Lower lobe of right lung (tissue), 2 donors: ENCODE data around the gene AKT3. TPM values are rescaled to one million over a fixed set of nuclear protein-coding genes. Genes with fewer than 3 reads are reported as not detected.

ENCODE experiments used
- ATAC-seq, 2 donors: fragments of 200-7000 bp; cut with Tn5 transposase; one replicate each; pipeline ENCODE4 v1.9.1; 2020 to 2022; ENCODE audit warnings: mild to moderate bottlenecking in 2 of 2, moderate library complexity in 2 of 2
- DNase-seq: peaks from one replicate; pipeline ENCODE4 v3.0.0-alpha.2; 2020
- H3K27ac ChIP-seq: fragments of 200-600 bp; one replicate; pipeline ENCODE4 v1.8.0; 2022
- H3K27me3 ChIP-seq: fragments of 200-600 bp; one replicate; pipeline ENCODE4 v1.8.0; 2022; ENCODE audit warnings: low read depth
- H3K36me3 ChIP-seq: fragments of 200-600 bp; one replicate; pipeline ENCODE4 v1.8.0; 2022; ENCODE audit warnings: mild to moderate bottlenecking
- H3K4me1 ChIP-seq: fragments of 200-600 bp; one replicate; pipeline ENCODE4 v1.8.0; 2022
- H3K4me3 ChIP-seq: fragments of 200-600 bp; one replicate; pipeline ENCODE4 v1.8.0; 2022; ENCODE audit warnings: mild to moderate bottlenecking
- H3K9me3 ChIP-seq: fragments of 200-600 bp; one replicate; pipeline ENCODE4 v1.8.0; 2022
- intact Hi-C: fragments of 100-400 bp; cut with DNase I; formaldehyde crosslinking; loops from one replicate; pipeline ENCODE4 v1.11.0; 2022
- total RNA-seq: library from RNA; stranded (reverse); fragmentation: NEBNext Ultra II Directional; extraction: Animal tissue kit (Norgen Biotek cat#: 25700); gene quantifications from one replicate; pipeline ENCODE4 v1.2.1, GENCODE V29; 2021
- TF ChIP-seq, protein P1 (sequence below): fragments of 200-600 bp; IDR thresholded peaks from one replicate; pipeline ENCODE4 v1.8.0; 2022; ENCODE audit warnings: antibody characterized with exemption, mild to moderate bottlenecking
- donor health status: DM: no; HTN: yes; CAD: no; lungs with severe emphysema.

Gene AKT3
- total RNA-seq, 1 donor from 2014 or later, result 52.5 TPM

DNA sequence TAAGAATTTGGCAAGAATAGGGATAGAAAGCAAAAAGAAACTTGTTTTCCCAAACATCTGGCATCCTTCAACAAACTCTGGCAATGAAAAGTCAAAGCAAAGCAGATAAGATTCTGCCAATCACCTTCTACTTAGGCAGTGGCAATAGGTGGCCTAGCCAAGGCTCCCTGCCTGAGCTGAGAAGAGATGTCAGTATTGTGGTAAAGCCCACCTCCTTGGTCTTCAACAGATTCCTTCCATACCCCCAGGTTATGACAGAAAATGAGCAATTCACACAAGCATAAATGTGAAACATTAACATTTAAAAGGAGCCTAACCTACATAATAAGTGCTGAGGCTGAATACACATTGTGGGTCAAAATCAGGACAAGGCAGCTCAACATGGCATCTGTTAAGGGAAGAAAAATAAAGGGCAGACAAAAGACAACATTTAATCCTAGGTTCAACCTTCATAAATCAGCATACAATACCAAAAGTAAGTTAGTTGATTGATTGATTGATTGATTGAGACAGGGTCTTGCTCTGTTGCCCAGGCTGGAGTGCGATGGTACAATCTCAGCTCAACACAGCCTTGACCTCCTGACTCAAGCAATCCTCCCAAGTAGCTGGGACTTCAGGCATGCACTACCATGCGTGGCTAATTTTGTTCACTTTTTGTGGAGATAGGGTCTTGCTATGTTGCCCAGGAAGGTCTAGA lies 123.1 kb downstream of the AKT3 start:
- TF ChIP-seq, protein P1, sequence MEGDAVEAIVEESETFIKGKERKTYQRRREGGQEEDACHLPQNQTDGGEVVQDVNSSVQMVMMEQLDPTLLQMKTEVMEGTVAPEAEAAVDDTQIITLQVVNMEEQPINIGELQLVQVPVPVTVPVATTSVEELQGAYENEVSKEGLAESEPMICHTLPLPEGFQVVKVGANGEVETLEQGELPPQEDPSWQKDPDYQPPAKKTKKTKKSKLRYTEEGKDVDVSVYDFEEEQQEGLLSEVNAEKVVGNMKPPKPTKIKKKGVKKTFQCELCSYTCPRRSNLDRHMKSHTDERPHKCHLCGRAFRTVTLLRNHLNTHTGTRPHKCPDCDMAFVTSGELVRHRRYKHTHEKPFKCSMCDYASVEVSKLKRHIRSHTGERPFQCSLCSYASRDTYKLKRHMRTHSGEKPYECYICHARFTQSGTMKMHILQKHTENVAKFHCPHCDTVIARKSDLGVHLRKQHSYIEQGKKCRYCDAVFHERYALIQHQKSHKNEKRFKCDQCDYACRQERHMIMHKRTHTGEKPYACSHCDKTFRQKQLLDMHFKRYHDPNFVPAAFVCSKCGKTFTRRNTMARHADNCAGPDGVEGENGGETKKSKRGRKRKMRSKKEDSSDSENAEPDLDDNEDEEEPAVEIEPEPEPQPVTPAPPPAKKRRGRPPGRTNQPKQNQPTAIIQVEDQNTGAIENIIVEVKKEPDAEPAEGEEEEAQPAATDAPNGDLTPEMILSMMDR, result no peak
- H3K36me3 ChIP-seq, result no peaks in the 10 kb centered on the region
- DNase-seq (no peak), ATAC-seq (no peak)
- H3K27ac ChIP-seq, result peak overlapping the region; percentile 19
- peaks cover 26% of the 10 kb centered on the region for H3K4me1 ChIP-seq
- no peak overlapping the region for H3K4me3 ChIP-seq
- no peaks in the 10 kb centered on the region for H3K27me3 ChIP-seq
- intact Hi-C loops, result no loop called here
- no peaks in the 10 kb centered on the region for H3K9me3 ChIP-seq

DNA sequence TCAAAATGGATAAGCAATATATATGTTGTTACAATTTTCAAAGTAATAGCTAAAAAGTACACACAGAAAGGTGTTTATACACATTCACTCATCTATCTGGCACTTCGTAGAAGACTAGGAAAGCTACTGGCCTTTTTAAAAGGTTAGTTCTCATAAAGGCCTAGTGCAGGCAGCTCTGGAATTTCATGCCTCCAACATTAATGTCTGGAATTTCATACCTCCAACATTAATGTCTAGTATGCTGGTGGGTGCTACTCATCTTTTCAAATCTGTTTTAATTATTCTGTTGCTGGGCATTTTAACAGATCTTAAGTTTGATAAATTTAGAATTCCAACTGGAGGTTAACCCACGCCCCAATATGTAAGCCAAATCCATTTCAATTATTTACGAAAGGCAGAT lies 124.2 kb downstream of the AKT3 start:
- Histone ChIP-seq H3K9me3 (no peaks in the 10 kb centered on the region), H3K4me1 (peaks cover 18% of the 10 kb centered on the region), H3K27ac (no peak overlapping the region), H3K4me3 (no peak overlapping the region), H3K36me3 (no peaks in the 10 kb centered on the region), H3K27me3 (no peaks in the 10 kb centered on the region)
- TF ChIP-seq, protein P1, result no peak
- intact Hi-C loops, result no loop called here
- DNase-seq (no peak), ATAC-seq (no peak)

DNA sequence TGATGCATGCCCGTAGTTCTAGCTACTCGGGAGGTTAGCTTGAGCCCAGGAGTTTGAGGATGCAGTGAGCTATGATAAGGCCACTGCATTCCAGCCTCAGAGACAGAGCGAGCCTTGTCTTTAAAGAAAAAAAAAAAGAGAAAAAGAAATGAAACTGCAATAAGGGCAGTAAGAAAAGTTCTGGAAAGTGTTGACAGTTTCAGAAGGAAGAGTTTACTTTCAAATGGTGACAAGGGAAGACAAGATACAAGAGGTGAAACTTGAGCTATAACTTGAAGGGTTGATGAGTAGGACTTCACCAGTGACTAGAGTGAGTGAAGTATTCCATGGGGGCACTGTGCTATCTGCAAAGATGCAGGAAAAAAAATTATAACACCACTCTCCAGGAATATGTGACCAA lies 125.0 kb downstream of the AKT3 start:
- intact Hi-C loops, result no loop called here
- Histone ChIP-seq H3K4me3 (no peak overlapping the region), H3K9me3 (no peaks in the 10 kb centered on the region), H3K27me3 (no peaks in the 10 kb centered on the region), H3K27ac (no peak overlapping the region), H3K4me1 (peaks cover 11% of the 10 kb centered on the region), H3K36me3 (no peaks in the 10 kb centered on the region)
- DNase-seq (no peak), ATAC-seq (no peak)
- TF ChIP-seq, protein P1, result no peak

DNA sequence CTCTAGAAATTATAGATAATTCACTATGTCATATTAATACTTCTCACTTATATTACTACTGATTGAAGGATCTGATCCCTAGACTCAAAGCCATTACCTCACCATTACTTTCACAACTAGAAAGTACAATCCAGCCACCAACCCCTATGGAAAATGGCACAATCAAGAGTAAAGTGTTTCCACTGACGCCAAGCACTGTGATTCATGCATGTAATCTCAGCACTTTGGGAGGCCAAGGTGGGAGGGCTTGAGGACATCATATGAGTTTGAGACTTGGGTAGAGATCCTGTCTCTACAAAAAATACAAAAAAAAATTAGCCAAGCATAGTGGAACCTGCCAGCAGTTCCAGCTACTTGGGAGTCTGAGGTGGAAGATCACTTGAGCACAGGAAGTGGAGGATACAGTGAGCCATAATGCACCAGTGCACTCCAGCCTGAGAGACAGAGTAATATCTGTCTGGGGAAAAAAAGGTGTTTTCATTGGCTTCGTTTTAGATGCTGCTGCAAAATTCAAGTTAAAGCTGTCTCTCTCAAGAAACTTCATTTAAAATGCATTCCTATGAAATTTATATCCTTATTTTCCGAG lies 126.5 kb downstream of the AKT3 start:
- H3K9me3 ChIP-seq, result no peaks in the 10 kb centered on the region
- H3K27me3 ChIP-seq, result no peaks in the 10 kb centered on the region
- H3K27ac ChIP-seq, result no peak overlapping the region
- ATAC-seq (no peak), DNase-seq (no peak)
- H3K4me3 ChIP-seq, result no peak overlapping the region
- TF ChIP-seq, protein P1, result no peak
- no peaks in the 10 kb centered on the region for H3K36me3 ChIP-seq
- peaks cover 11% of the 10 kb centered on the region for H3K4me1 ChIP-seq
- intact Hi-C loops, result no loop called here

DNA sequence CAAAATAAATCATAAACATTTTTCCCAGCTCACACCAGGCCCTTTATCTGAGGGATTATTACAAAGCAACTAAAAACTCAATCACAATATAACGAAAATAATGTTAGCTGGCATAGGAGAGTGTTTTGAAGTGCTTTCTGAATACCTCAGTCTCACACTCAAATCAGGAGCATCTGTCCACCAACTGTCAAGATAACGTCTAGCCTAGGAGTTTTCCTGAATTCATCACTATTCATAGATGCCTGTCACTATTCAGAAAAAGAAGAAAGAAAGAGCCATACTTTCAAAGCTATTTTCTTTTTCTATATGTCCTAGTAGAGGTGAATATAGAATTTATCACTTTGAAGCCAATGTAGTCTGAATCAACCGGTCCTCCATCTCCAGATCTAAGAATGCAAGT lies 127.0 kb downstream of the AKT3 start:
- no peak for ATAC-seq
- TF ChIP-seq, protein P1, result no peak

More for the DNA sequence above, 127.0 kb downstream of the AKT3 start:
- Histone ChIP-seq H3K9me3 (no peaks in the 10 kb centered on the region), H3K36me3 (no peaks in the 10 kb centered on the region), H3K27me3 (no peaks in the 10 kb centered on the region), H3K4me3 (no peak overlapping the region), H3K27ac (no peak overlapping the region), H3K4me1 (peaks cover 11% of the 10 kb centered on the region)
- intact Hi-C loops, result no loop called here
- DNase-seq, result no peak
